GM19397 (cell line): ENCODE data around the gene CDYL.
"Not testable (repeated sequence)": the region's sequence is repeated elsewhere in the genome, so short reads cannot be mapped to it uniquely, and the experiment has no call there.

ENCODE experiments used
- ATAC-seq: cut with Tn5 transposase; IDR thresholded peaks from one replicate; pipeline ENCODE4 v1.9.1; 2021; ENCODE audit warnings: mild to moderate bottlenecking, moderate library complexity; ENCODE audit not compliant: unreplicated experiment

CDYL gene

GRCh38 chr6:4829089-4829488 is 52.9 kb downstream of the CDYL start:
- ATAC-seq = no peak

GRCh38 chr6:4835540-4835939 is 59.3 kb downstream of the CDYL start:
- ATAC-seq = not testable (repeated sequence)

GRCh38 chr6:4840169-4840568 is 64.0 kb downstream of the CDYL start:
- ATAC-seq = no peak

- no peak for ATAC-seq
Observed at GRCh38 chr6:4844108-4844507, 67.9 kb downstream of the CDYL start.

- no peak for ATAC-seq
Observed at GRCh38 chr6:4846387-4846786, 70.2 kb downstream of the CDYL start.

- ATAC-seq = no peak
Observed at GRCh38 chr6:4848382-4849068, 72.3 kb downstream of the CDYL start.

GRCh38 chr6:4849226-4850022 is 73.2 kb downstream of the CDYL start:
- ATAC-seq = no peak

- no peak for ATAC-seq
Observed at GRCh38 chr6:4851035-4851434, 74.8 kb downstream of the CDYL start.

GRCh38 chr6:4852186-4852585 is 76.0 kb downstream of the CDYL start:
- not testable (repeated sequence) for ATAC-seq

- no peak for ATAC-seq
Observed at GRCh38 chr6:4852938-4853337, 76.7 kb downstream of the CDYL start.

- ATAC-seq = no peak
Observed at GRCh38 chr6:4853349-4853748, 77.1 kb downstream of the CDYL start.

GRCh38 chr6:4853782-4854511 is 77.7 kb downstream of the CDYL start:
- no peak for ATAC-seq

- ATAC-seq = no peak
Observed at GRCh38 chr6:4856785-4857184, 80.6 kb downstream of the CDYL start.

GRCh38 chr6:4858194-4859015 is 82.2 kb downstream of the CDYL start:
- no peak for ATAC-seq

GRCh38 chr6:4860387-4860786 is 84.2 kb downstream of the CDYL start:
- no peak for ATAC-seq

- no peak for ATAC-seq
Observed at GRCh38 chr6:4861564-4861963, 85.4 kb downstream of the CDYL start.

GRCh38 chr6:4864519-4864918 is 88.3 kb downstream of the CDYL start:
- ATAC-seq = no peak

GRCh38 chr6:4865006-4865405 is 88.8 kb downstream of the CDYL start:
- ATAC-seq = not testable (repeated sequence)

GRCh38 chr6:4870821-4871494 is 94.8 kb downstream of the CDYL start:
- ATAC-seq = no peak

GRCh38 chr6:4871825-4872224 is 95.6 kb downstream of the CDYL start:
- no peak for ATAC-seq
